ENCODE measurements around the gene ENOX1.

DNA sequence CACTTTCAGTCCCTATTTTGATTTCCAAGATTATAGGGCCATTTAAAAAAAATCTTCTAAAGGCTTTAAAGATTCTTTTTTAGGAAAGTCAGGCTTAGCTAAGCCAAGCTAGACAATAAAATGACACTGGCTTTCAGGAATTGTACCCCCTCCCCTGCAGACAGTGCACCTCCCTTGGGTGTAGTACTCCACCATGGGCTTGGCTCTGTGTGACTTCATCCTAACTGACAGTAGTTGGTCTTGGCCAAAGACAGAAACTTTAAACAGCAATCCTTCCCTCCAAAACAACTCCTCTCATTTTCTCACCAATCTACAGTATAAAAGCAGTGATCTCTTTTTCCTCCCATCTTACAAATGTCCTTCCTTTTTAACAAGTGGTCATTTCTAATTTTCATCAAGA lies 480.4 kb downstream of the ENOX1 start:
- TF ChIP-seq, protein P1, sequence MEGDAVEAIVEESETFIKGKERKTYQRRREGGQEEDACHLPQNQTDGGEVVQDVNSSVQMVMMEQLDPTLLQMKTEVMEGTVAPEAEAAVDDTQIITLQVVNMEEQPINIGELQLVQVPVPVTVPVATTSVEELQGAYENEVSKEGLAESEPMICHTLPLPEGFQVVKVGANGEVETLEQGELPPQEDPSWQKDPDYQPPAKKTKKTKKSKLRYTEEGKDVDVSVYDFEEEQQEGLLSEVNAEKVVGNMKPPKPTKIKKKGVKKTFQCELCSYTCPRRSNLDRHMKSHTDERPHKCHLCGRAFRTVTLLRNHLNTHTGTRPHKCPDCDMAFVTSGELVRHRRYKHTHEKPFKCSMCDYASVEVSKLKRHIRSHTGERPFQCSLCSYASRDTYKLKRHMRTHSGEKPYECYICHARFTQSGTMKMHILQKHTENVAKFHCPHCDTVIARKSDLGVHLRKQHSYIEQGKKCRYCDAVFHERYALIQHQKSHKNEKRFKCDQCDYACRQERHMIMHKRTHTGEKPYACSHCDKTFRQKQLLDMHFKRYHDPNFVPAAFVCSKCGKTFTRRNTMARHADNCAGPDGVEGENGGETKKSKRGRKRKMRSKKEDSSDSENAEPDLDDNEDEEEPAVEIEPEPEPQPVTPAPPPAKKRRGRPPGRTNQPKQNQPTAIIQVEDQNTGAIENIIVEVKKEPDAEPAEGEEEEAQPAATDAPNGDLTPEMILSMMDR (CRISPR knock-in tag; IDR thresholded peaks at IDR 0.05), result no peak
- TF ChIP-seq, protein P2, sequence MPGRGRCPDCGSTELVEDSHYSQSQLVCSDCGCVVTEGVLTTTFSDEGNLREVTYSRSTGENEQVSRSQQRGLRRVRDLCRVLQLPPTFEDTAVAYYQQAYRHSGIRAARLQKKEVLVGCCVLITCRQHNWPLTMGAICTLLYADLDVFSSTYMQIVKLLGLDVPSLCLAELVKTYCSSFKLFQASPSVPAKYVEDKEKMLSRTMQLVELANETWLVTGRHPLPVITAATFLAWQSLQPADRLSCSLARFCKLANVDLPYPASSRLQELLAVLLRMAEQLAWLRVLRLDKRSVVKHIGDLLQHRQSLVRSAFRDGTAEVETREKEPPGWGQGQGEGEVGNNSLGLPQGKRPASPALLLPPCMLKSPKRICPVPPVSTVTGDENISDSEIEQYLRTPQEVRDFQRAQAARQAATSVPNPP (CRISPR knock-in tag; IDR thresholded peaks at IDR 0.05), result no peak
- TF ChIP-seq STAT6 (CRISPR knock-in tag; IDR thresholded peaks at IDR 0.05; ENCODE audit: borderline replicate concordance) (no peak), ZNF607 (CRISPR knock-in tag; IDR thresholded peaks at IDR 0.05; ENCODE audit: borderline replicate concordance) (no peak), ZNF773 (CRISPR knock-in tag; IDR thresholded peaks at IDR 0.05; ENCODE audit: borderline replicate concordance) (no peak), RAD21 (CRISPR knock-in tag; IDR thresholded peaks at IDR 0.05) (no peak), CHCHD3 (CRISPR knock-in tag; IDR thresholded peaks at IDR 0.05) (no peak), RFX5 (IDR thresholded peaks at IDR 0.05; ENCODE audit: low read depth, low read length) (no peak), KLF16 (CRISPR knock-in tag; IDR thresholded peaks at IDR 0.05) (no peak), KMT2B (CRISPR knock-in tag; IDR thresholded peaks at IDR 0.05) (no peak), ZNF121 (CRISPR knock-in tag; IDR thresholded peaks at IDR 0.05) (no peak), ZMAT3 (CRISPR knock-in tag; conservative IDR thresholded peaks at IDR 0.05) (no peak)
- TF ChIP-seq, protein P3, sequence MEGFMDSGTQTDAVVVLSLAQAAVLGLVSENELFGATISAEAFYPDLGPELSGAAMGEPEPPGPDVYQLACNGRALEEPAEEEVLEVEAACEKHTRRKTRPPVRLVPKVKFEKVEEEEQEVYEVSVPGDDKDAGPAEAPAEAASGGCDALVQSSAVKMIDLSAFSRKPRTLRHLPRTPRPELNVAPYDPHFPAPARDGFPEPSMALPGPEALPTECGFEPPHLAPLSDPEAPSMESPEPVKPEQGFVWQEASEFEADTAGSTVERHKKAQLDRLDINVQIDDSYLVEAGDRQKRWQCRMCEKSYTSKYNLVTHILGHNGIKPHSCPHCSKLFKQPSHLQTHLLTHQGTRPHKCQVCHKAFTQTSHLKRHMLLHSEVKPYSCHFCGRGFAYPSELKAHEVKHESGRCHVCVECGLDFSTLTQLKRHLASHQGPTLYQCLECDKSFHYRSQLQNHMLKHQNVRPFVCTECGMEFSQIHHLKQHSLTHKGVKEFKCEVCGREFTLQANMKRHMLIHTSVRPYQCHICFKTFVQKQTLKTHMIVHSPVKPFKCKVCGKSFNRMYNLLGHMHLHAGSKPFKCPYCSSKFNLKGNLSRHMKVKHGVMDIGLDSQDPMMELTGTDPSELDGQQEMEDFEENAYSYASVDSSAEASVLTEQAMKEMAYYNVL (CRISPR knock-in tag; IDR thresholded peaks at IDR 0.05; ENCODE audit: borderline replicate concordance), result no peak

Data from HepG2 (cell line).